PC-3 (cell line): ENCODE measurements around the gene DUSP12. TPM values are rescaled to one million over a fixed set of nuclear protein-coding genes. Genes with fewer than 3 reads are reported as not detected.
A peak's percentile ranks its signal among the peaks of the same experiment; 100 is the strongest.

ENCODE experiments used
- ATAC-seq: fragments of 200-7000 bp; cut with Tn5 transposase; 2 replicates; pipeline ENCODE4 v1.9.1; 2020; ENCODE audit warnings: mild to moderate bottlenecking, moderate library complexity
- BruUV-seq: library from RNA; stranded (reverse); fragments of 400-500 nt; replicated peaks from 2 replicates; lab custom pipeline; 2021; lab: Mats Ljungman, UMichigan
- CTCF ChIA-PET: fragments of 300-600 bp; sonication (Branson Sonifier 250); formaldehyde crosslinking; loops from one replicate; lab custom pipeline; 2022; ENCODE audit warnings: antibody characterized with exemption; lab: Charles Lee
- POLR2A ChIA-PET: fragments of 300-600 bp; sonication (Branson Sonifier 250); formaldehyde crosslinking; loops from one replicate; lab custom pipeline; 2022; ENCODE audit warnings: antibody characterized with exemption; ENCODE audit not compliant: unreplicated experiment; lab: Charles Lee
- DNase-seq: peaks from one replicate; pipeline ENCODE4 v3.0.0-alpha.2; 2015
- H2AFZ ChIP-seq: fragments of 300-600 bp; sonication (generic); 2 replicates; pipeline ENCODE4 v1.6.0; 2016; ENCODE audit warnings: antibody characterized with exemption, low read length
- H3F3A ChIP-seq: fragments of 300-600 bp; sonication (generic); one replicate; pipeline ENCODE4 v1.6.0; 2017; ENCODE audit warnings: antibody characterized with exemption, low read length, control low read depth, mild to moderate bottlenecking; ENCODE audit not compliant: unreplicated experiment
- H3K27ac ChIP-seq: fragments of 300-600 bp; sonication (generic); 2 replicates; pipeline ENCODE4 v1.5.1; 2016; ENCODE audit warnings: mild to moderate bottlenecking, low read length
- H3K27me3 ChIP-seq: fragments of 300-600 bp; sonication (generic); 2 replicates; pipeline ENCODE4 v1.6.1; 2016; ENCODE audit warnings: low read length, mixed read lengths
- H3K36me3 ChIP-seq: fragments of 300-600 bp; sonication (generic); 2 replicates; pipeline ENCODE4 v1.6.1; 2016; ENCODE audit warnings: low read depth, mixed run types, low read length, mixed read lengths
- H3K4me1 ChIP-seq: fragments of 300-600 bp; sonication (generic); 2 replicates; pipeline ENCODE4 v1.5.1; 2016; ENCODE audit warnings: low read length; ENCODE audit not compliant: insufficient read depth
- H3K4me2 ChIP-seq: fragments of 300-600 bp; sonication (generic); 2 replicates; pipeline ENCODE4 v1.6.0; 2016; ENCODE audit warnings: low read length
- H3K4me3 ChIP-seq: fragments of 300-600 bp; sonication (generic); 2 replicates; pipeline ENCODE4 v1.5.1; 2016; ENCODE audit warnings: mild to moderate bottlenecking, low read length, mixed read lengths
- H3K79me2 ChIP-seq: fragments of 300-600 bp; sonication (generic); 2 replicates; pipeline ENCODE4 v1.6.1; 2017; ENCODE audit warnings: low read length, mixed read lengths
- H3K9ac ChIP-seq: fragments of 300-600 bp; sonication (generic); 2 replicates; pipeline ENCODE4 v1.6.0; 2016; ENCODE audit warnings: mild to moderate bottlenecking, low read length
- H3K9me2 ChIP-seq: fragments of 300-600 bp; sonication (generic); replicated peaks from 2 replicates; pipeline ENCODE4 v1.6.1; 2016; ENCODE audit warnings: mixed run types, low read length, mixed read lengths
- H3K9me3 ChIP-seq: fragments of 300-600 bp; sonication (generic); 2 replicates; pipeline ENCODE4 v1.6.1; 2016; ENCODE audit warnings: low read length, mixed read lengths
- H4K20me1 ChIP-seq: fragments of 300-600 bp; sonication (generic); 2 replicates; pipeline ENCODE4 v1.6.1; 2016; ENCODE audit warnings: low read length, mixed read lengths
- EZH2 ChIP-seq: fragments of 300-600 bp; sonication (generic); IDR thresholded peaks from one replicate; pipeline ENCODE4 v1.6.1; 2017; ENCODE audit warnings: antibody characterized with exemption, mild to moderate bottlenecking, low read length; ENCODE audit not compliant: unreplicated experiment
- EZH2phosphoT487 ChIP-seq: fragments of 300-600 bp; sonication (generic); IDR thresholded peaks from 2 replicates; pipeline ENCODE4 v1.6.1; 2018; ENCODE audit warnings: mild to moderate bottlenecking, antibody characterized with exemption, low read length, borderline replicate concordance
- intact Hi-C: fragments of 100-400 bp; cut with micrococcal nuclease; formaldehyde crosslinking; loops from 2 replicates; pipeline ENCODE4 v1.9.0; 2023
- total RNA-seq: library from RNA; depleted of rRNA; stranded (reverse); fragments of >200 nt; gene quantifications from 2 replicates; pipeline ENCODE4 v1.2.3, GENCODE V29; 2014
- TF ChIP-seq, protein P1 (sequence below): fragments of 300-600 bp; sonication (generic); conservative IDR thresholded peaks from 2 replicates; pipeline ENCODE4 v1.5.1; 2017; ENCODE audit warnings: antibody characterized with exemption, low read depth, mild to moderate bottlenecking, low read length

The DUSP12 gene
- total RNA-seq, 1 experiment from 2014 or later: 82.2 TPM

DNA sequence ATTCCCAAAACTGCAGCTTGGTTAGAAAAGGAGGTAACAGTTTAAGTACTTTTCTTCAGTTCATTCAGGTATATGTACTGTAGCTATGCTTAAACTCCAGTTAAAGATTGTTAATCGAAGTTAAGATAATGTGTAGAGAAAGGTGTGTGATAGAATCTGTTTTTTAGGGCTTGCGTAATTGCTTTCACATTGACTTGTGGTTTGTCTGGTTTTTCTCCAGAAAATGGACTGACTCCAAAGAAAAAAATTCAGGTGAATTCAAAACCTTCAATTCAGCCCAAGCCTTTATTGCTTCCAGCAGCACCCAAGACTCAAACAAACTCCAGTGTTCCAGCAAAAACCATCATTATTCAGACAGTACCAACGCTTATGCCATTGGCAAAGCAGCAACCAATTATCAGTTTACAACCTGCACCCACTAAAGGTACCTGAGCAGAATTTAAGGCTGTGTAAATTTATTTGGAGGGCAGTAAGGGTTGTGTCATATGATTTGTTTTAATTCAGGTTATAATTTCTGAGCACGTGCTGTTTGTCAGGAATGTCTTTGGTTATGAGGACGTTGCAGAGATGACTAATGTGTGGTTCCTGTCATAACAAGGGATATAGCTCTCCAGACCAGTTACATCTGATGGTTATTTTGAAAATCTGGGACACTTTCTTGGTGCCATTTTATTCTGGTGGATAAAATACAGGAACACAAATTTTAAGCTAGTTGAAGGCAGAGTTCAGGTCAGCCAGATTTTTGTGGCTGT is 42.5 kb downstream of the DUSP12 start:
- Histone ChIP-seq H3K27ac (no peak overlapping the region), H3K79me2 (no peaks in the 10 kb centered on the region; the same call in 1 of the 2 replicates), H3K4me2 (no peak overlapping the region), H2AFZ (no peak overlapping the region), H4K20me1 (no peaks in the 10 kb centered on the region), H3K4me1 (peaks cover 16% of the 10 kb centered on the region), H3K9me3 (no peaks in the 10 kb centered on the region), H3F3A (no peaks in the 10 kb centered on the region), H3K4me3 (no peak overlapping the region), H3K36me3 (peaks cover 47% of the 10 kb centered on the region), H3K9ac (no peak overlapping the region), H3K27me3 (no peaks in the 10 kb centered on the region), H3K9me2 (no peaks in the 10 kb centered on the region)
- ATAC-seq: peak; percentile 52
- TF ChIP-seq, protein P1, sequence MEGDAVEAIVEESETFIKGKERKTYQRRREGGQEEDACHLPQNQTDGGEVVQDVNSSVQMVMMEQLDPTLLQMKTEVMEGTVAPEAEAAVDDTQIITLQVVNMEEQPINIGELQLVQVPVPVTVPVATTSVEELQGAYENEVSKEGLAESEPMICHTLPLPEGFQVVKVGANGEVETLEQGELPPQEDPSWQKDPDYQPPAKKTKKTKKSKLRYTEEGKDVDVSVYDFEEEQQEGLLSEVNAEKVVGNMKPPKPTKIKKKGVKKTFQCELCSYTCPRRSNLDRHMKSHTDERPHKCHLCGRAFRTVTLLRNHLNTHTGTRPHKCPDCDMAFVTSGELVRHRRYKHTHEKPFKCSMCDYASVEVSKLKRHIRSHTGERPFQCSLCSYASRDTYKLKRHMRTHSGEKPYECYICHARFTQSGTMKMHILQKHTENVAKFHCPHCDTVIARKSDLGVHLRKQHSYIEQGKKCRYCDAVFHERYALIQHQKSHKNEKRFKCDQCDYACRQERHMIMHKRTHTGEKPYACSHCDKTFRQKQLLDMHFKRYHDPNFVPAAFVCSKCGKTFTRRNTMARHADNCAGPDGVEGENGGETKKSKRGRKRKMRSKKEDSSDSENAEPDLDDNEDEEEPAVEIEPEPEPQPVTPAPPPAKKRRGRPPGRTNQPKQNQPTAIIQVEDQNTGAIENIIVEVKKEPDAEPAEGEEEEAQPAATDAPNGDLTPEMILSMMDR: no peak
- TF ChIP-seq EZH2phosphoT487 (no peak), EZH2 (no peak)
- intact Hi-C loops: loop anchor here (1.0 to 10.0 kb wide), 6 partner anchors 55 to 483 kb away; no protein-coding TSS in a partner anchor
- CTCF ChIA-PET: interaction anchor here (0.5 to 2.6 kb wide), 11 partner anchors 20 to 612 kb away, joined by 3 to 175 read pairs (median 4); partner anchors contain the start of gene OLFML2B
- DNase-seq: peak; percentile 9
- BruUV-seq: no TSS peak
- POLR2A ChIA-PET: interaction anchor here (0.6 to 1.0 kb wide), 2 partner anchors 68 to 245 kb away, joined by 3 to 5 read pairs; no protein-coding TSS in a partner anchor

DNA sequence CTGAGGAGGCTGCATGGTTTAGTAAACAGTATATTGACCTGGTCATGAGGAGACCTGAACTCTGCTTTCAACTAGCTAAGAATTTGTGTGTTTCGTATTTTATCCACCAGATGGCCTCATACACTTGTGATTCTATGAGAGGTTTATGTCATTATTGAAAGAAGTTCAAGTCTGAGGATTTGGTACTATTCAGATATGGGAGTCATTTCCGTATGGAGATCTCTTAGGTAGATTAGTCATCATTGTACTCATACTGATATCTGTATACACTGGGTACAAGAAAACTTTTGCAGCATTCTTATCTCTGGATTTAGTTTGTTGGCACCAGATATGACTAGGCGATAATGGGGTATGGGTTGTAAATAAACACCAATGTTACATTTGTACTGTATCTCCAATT is 43.2 kb downstream of the DUSP12 start:
- H3K9me3 ChIP-seq: no peaks in the 10 kb centered on the region
- intact Hi-C loops: loop anchor here (2.0 to 10.0 kb wide), 5 partner anchors 55 to 482 kb away; no protein-coding TSS in a partner anchor
- TF ChIP-seq EZH2: no peak
- TF ChIP-seq, protein P1: peak; percentile 86
- ATAC-seq (peak; percentile 98), DNase-seq (peak; percentile 95)
- BruUV-seq: no TSS peak
- H3K4me1 ChIP-seq: peaks cover 16% of the 10 kb centered on the region
- no peaks in the 10 kb centered on the region for H3K27me3 ChIP-seq
- H3F3A ChIP-seq: no peaks in the 10 kb centered on the region
- H3K9ac ChIP-seq: no peak overlapping the region
- no peak overlapping the region for H3K4me2 ChIP-seq
- ChIA-PET CTCF (interaction anchor here (0.5 to 2.6 kb wide), 11 partner anchors 19 to 612 kb away, joined by 3 to 175 read pairs (median 4); partner anchors contain the start of gene OLFML2B), POLR2A (interaction anchor here (1.0 kb wide), 1 partner anchor 244 kb away, joined by 5 read pairs; no protein-coding TSS in a partner anchor)
- no peak overlapping the region for H2AFZ ChIP-seq
- H3K4me3 ChIP-seq: no peak overlapping the region
- no peaks in the 10 kb centered on the region; the same call in 1 of the 2 replicates for H3K79me2 ChIP-seq
- no peaks in the 10 kb centered on the region for H4K20me1 ChIP-seq
- no peak overlapping the region for H3K27ac ChIP-seq
- H3K36me3 ChIP-seq: peaks cover 45% of the 10 kb centered on the region
- no peaks in the 10 kb centered on the region for H3K9me2 ChIP-seq

DNA sequence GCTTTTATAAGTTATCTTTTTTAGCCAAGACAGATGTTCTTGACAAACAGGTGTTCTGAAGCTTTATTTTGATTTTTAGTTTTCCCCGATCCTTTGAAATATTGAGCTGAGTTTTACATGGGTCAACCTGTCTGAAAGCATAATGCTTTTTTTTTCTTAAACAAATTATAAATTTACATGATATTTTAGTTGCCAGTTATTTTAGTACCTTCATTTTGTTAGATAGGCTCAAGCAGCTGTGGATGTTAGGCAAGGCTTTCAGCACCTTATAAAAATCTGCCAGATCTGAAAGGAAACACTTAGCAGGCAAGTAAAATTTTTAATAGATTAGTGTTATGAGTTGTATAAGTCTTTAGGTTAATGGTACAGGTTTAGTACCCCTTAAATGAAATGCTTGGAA is 50.2 kb downstream of the DUSP12 start:
- Histone ChIP-seq H3F3A (no peaks in the 10 kb centered on the region), H3K27me3 (no peaks in the 10 kb centered on the region), H3K79me2 (no peaks in the 10 kb centered on the region), H3K27ac (no peak overlapping the region), H3K36me3 (peaks cover 32% of the 10 kb centered on the region), H3K9me3 (no peaks in the 10 kb centered on the region), H3K4me3 (no peak overlapping the region), H4K20me1 (no peaks in the 10 kb centered on the region), H3K4me1 (no peaks in the 10 kb centered on the region), H3K9ac (no peak overlapping the region), H2AFZ (no peak overlapping the region), H3K4me2 (no peak overlapping the region), H3K9me2 (no peaks in the 10 kb centered on the region)
- DNase-seq: no peak
- no TSS peak for BruUV-seq
- ChIA-PET CTCF (no interaction called here), POLR2A (no interaction called here)
- intact Hi-C loops: loop anchor here (10.0 kb wide), 1 partner anchor 475 kb away; no protein-coding TSS in a partner anchor
- no peak for ATAC-seq
- no peak for TF ChIP-seq EZH2
- TF ChIP-seq, protein P1: no peak
- no peak for TF ChIP-seq EZH2phosphoT487
